Glomerular endothelial cell (primary cell): ENCODE measurements around the gene TEFM. TPM values are rescaled to one million over a fixed set of nuclear protein-coding genes. Genes with fewer than 3 reads are reported as not detected.

Experiments used
- total RNA-seq: library from RNA; depleted of rRNA; stranded (reverse); fragments of >200 nt; gene quantifications from 2 replicates; pipeline ENCODE4 v1.2.3, GENCODE V29; 2015

Gene TEFM
- total RNA-seq, 1 donor from 2014 or later: 15.3 TPM

Other genes with a start within 250 kb of the TEFM start
- gene CRLF3, start 81.5 kb downstream of the TEFM start, total RNA-seq: 8.7 and 13.4 TPM in 2 replicates
- 3.1 and 3.7 TPM in 2 replicates for gene ATAD5, start 74.3 kb downstream of the TEFM start, total RNA-seq
- gene ADAP2, start 15.7 kb upstream of the TEFM start, total RNA-seq: 0.29 and 0.68 TPM in 2 replicates
- gene RNF135, start 64.8 kb upstream of the TEFM start, total RNA-seq: 18.1 and 24.2 TPM in 2 replicates
- gene NF1, start 188.7 kb upstream of the TEFM start, total RNA-seq: 28.3 and 48.1 TPM in 2 replicates